ENCODE measurements around the gene OR52L1.
"Not testable (repeated sequence)": the region's sequence is repeated elsewhere in the genome, so short reads cannot be mapped to it uniquely, and the experiment has no call there.

The OR52L1 gene

DNA sequence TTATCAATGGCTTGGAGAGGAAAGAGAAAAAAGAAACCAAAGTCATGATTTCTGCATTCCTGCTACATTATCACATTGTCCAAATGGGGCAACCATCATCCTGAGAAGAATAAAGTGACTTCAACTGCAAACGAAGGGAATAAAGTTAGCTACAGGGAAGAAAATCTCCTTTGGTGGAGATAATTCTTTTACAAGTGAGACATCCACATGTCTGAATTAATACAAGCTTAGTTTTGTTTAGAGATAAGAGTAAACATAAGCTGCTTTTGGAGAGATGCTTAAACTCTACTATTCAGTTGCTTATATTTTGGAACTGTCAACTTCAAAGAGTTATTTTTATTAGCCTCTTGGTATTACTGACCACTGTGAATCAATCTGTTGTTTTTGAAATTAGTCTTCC, at the start of gene OR52L1:
TSS of gene OR52L1 (minus strand) at position 101 of the 400 bp plus-strand sequence. CDS start at position 46, 55 bp downstream.
- no peak for DNase-seq (ENCODE audit: low spot score)

- no peak for DNase-seq (ENCODE audit: low spot score)
These were observed 44.1 kb upstream of the OR52L1 start, which contains the start of gene OR56A1 for GRCh38 chr11:6030708-6031405. TSS of gene OR56A1 (minus strand) at chr11:6030758. CDS start at chr11:6027692, 3,066 bp downstream.

- DNase-seq (ENCODE audit: low spot score), result no peak
These were observed 40.7 kb upstream of the OR52L1 start for GRCh38 chr11:6027501-6027900.

DNA sequence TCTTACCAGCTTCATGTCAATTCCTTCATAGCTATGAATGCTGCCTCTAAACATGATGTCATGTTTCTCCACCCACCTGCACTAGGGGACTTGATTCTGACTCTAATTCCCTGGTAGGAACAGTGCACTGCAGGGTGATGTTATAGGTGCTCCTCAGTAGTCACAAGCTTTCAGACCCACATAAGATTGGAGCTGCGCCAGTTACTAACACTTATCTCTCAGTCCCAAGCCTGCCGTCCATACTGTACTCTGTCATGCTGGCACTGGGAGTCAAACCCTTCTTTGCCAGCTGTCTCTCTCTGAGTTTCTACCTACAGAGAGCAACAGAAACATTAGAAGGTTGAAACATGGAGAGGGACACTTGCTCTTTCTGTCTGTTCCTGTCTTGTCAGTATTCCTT, 38.3 kb upstream of the OR52L1 start:
- no peak for DNase-seq (ENCODE audit: low spot score)

GRCh38 chr11:6022956-6023355, 36.2 kb upstream of the OR52L1 start:
- peak; percentile 5 for DNase-seq (ENCODE audit: low spot score)

DNA sequence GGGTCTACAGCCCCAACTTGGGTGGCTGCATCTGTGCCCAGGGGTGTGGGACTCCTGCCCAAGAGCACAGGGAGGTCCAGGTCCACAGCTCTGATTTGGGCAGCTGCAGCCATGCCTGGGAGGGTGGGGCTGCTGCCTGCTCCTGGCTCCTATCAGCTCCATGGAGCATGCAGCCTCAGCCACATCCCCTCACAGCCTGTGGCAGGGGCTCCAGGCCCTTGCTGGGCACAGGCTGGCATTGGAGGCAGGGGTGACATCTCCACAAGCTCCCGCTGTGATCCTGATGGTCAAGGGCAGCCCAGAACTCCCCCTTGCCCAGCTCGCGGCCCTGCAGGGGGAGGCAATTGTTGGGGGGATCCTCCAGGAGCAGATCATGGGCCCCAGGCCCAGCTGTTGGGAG, 26.3 kb upstream of the OR52L1 start:
- no peak for DNase-seq (ENCODE audit: low spot score)

GRCh38 chr11:6012035-6012668, 25.4 kb upstream of the OR52L1 start:
- DNase-seq (ENCODE audit: low spot score), result no peak

DNA sequence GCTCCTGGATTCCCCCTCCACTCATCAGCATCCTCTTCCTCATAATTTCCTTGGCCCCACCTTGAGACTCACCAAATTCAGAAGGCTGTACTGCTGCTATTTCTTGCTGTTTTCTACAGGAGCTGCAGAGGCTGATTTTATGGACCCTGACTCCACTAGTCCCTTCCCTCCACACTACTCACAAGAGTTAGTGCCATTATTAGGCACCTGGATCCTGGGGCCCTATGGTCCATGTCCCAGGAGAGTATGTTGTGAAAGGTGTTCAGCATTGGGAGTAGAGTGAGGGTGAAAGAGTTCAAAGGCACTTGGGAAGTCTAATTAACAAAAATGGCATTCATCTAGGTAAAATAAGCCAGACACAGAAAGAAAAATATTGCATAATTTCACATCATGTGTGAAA, 20.1 kb upstream of the OR52L1 start, which contains the start of gene OR56A4:
TSS of gene OR56A4 (minus strand) at position 101 of the 400 bp plus-strand sequence. CDS start 3,954 bp downstream, outside the sequence.
- DNase-seq (ENCODE audit: low spot score), result no peak

DNA sequence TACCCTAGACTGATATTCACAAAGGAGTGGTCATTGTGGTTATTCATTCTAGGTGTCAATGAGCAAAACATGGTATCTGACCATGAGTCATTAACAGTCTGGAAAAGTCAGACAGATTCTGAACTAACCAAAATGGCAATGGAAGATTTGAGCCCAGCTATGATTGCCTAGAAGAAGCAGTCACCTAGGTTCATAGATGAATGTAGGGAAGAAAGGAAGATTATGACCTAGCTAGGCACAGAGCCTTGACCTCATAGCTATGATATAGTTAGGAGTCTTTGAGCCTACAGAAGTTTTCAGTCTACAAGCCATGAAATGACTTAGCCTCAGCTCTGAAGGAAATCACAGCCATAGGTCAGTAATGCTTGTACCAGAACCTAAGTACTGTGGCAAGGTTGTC, 19.6 kb upstream of the OR52L1 start:
- no peak for DNase-seq (ENCODE audit: low spot score)

- DNase-seq (ENCODE audit: low spot score), result no peak
These were observed 15.5 kb upstream of the OR52L1 start for GRCh38 chr11:6002202-6002699.

- no peak for DNase-seq (ENCODE audit: low spot score)
These were observed 8.0 kb upstream of the OR52L1 start for GRCh38 chr11:5994791-5995190.

- DNase-seq (ENCODE audit: low spot score), result peak; percentile 29
These were observed 5.9 kb upstream of the OR52L1 start for GRCh38 chr11:5992604-5993251.

- DNase-seq (ENCODE audit: low spot score), result peak; percentile 4
These were observed 5.4 kb upstream of the OR52L1 start for GRCh38 chr11:5992150-5992549.

- no peak for DNase-seq (ENCODE audit: low spot score)
These were observed 2.4 kb upstream of the OR52L1 start for GRCh38 chr11:5989203-5989602.

- no peak for DNase-seq (ENCODE audit: low spot score)
These were observed 3.3 kb downstream of the OR52L1 start for GRCh38 chr11:5983443-5983842.

DNA sequence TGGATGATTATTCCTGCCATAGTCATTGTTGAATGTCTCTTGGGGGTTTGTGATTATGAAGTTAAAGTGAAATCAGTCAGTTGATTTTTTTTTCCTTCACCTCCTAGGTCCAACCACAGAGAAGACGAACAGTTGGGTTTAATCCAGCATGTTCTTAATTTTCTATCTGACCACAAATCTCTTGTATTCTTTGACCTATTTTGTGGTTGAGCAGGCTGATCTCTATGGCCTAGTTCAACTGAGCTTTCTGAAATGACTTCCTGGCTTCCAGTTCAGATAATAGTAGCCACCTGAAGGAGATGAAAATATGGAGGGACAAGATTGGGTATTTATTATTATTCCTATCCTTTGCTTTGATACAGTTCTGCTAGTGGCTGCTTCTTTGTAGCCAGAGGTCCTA, 13.3 kb downstream of the OR52L1 start:
- DNase-seq (ENCODE audit: low spot score), result no peak

DNA sequence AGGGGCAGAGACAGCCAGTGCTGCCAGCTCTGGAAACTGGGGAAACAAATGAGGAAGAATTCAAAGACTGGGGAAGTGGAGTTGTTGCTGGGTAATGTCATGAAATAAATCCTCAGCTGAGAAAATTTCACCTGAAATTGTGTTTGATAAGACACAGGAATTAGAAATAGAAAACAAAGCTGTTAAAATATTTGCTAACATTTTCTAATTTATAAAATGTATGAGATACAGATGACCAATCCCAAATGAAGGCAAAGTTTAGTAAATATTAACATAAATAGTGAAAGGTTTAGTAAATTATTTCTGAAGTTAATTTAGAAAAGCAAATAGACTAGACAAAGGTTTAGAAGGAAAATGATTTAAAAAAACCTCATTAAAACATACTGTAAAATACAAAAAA, 18.4 kb downstream of the OR52L1 start, which contains the start of gene OR56A5:
TSS of gene OR56A5 (minus strand) at position 101 of the 400 bp plus-strand sequence. CDS start at position 101, 0 bp downstream.
- DNase-seq (ENCODE audit: low spot score), result no peak

GRCh38 chr11:5967708-5968107, 19.1 kb downstream of the OR52L1 start:
- no peak for DNase-seq (ENCODE audit: low spot score)

DNA sequence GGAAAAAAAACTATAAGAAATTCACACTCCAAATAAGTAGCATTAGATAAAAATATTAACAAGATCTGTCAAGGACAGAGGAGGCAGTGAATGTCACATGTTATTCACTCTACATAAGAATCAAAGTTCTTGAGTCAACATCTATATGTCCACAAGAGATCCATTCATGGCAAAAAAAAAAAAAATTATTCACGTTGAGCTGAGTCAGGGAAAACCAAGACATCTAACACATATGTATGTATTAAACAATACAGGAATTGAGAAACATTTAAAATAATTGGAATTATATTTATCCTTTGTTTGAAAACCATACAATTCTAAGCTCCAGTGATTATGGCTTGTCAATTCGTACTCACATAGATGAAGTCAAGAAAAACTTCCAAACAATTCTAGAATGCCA, 19.8 kb downstream of the OR52L1 start:
- DNase-seq (ENCODE audit: low spot score), result no peak

- not testable (repeated sequence) for DNase-seq (ENCODE audit: low spot score)
These were observed 26.0 kb downstream of the OR52L1 start for GRCh38 chr11:5960704-5961320.

DNA sequence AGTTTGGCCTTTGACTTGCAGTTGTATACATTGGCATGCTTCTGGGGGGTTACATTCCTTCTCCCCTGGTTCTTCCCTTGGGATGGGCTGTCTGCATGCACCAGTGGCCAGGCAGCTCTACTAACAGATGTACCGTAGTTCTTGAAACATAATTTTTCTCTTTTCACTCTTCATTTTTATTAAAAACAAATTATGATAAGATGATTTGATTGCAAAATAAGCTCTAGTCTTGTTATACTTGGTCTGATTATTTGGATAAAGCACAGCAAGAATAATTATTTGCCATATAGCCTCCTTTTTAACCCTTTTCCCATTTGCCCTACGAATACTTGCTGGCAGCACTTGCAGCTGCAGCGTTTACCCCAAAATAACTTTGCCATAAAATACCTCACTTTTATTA, 31.2 kb downstream of the OR52L1 start:
- DNase-seq (ENCODE audit: low spot score), result no peak

DNA sequence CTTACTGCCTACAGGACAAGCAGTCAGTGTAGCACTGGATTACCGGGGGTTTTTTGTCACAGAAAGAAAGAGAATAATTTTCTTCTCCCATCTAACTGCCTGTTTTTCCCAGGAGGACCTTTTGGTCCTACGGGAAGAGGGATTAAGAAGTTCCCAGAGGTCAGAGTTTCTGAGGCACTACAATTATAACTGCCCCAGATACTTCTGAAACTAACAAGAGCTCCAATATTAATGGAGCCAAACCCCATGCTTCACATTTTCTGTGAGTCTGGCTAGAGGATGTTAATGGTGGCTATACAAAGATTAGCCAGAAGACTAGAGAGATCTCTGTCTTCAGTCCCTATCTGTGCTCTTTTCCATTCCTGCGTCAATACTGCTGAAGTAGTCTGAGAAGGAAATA, 44.8 kb downstream of the OR52L1 start, which contains the start of gene OR56A3:
TSS of gene OR56A3 (plus strand) at position 301 of the 400 bp plus-strand sequence. CDS start 5,096 bp downstream, outside the sequence.
- no peak for DNase-seq (ENCODE audit: low spot score)
